Measurements from ENCODE around the gene HSP90AB1.

Gene HSP90AB1

GRCh38 chr6:44237813-44238433 lies 9.0 kb upstream of the HSP90AB1 start:
- peak; percentile 99 for TF ChIP-seq CTCF (conservative IDR thresholded peaks at IDR 0.05)
- TF ChIP-seq ZFX (IDR thresholded peaks at IDR 0.05): no peak
- peak overlapping the region; percentile 70 for H3K27ac ChIP-seq

- no peak for TF ChIP-seq CTCF (conservative IDR thresholded peaks at IDR 0.05)
- H3K27ac ChIP-seq: no peak overlapping the region
These were observed 8.1 kb upstream of the HSP90AB1 start for GRCh38 chr6:44238687-44239350.

- TF ChIP-seq CTCF (conservative IDR thresholded peaks at IDR 0.05) (no peak), ZFX (IDR thresholded peaks at IDR 0.05) (no peak)
- H3K27ac ChIP-seq: no peak overlapping the region
These were observed 3.6 kb upstream of the HSP90AB1 start for GRCh38 chr6:44243345-44243744.

GRCh38 chr6:44245391-44245911 lies 1.4 kb upstream of the HSP90AB1 start:
- peak overlapping the region; percentile 95 for H3K27ac ChIP-seq

GRCh38 chr6:44245912-44246662 lies 814 bp upstream of the HSP90AB1 start:
- TF ChIP-seq ZFX (IDR thresholded peaks at IDR 0.05): 0 out of 2 replicates have a peak, but pooled peaks have one; percentile 39
- peak; percentile 58 for TF ChIP-seq CTCF (conservative IDR thresholded peaks at IDR 0.05)
- peak overlapping the region; percentile 95 for H3K27ac ChIP-seq

More at GRCh38 chr6:44245391-44245911, 1.4 kb upstream of the HSP90AB1 start:
- TF ChIP-seq CTCF (conservative IDR thresholded peaks at IDR 0.05): no peak
- TF ChIP-seq ZFX (IDR thresholded peaks at IDR 0.05): no peak; the same call in 1 of the 2 replicates

GRCh38 chr6:44247338-44248302 lies 719 bp downstream of the HSP90AB1 start:
- H3K27ac ChIP-seq: peak overlapping the region; percentile 95

More at GRCh38 chr6:44247338-44248302, 719 bp downstream of the HSP90AB1 start:
- TF ChIP-seq CTCF (conservative IDR thresholded peaks at IDR 0.05) (no peak), ZFX (IDR thresholded peaks at IDR 0.05) (peak; percentile 27; the same call in 1 of the 2 replicates)
